ENCODE results near the gene DLG2.

DNA sequence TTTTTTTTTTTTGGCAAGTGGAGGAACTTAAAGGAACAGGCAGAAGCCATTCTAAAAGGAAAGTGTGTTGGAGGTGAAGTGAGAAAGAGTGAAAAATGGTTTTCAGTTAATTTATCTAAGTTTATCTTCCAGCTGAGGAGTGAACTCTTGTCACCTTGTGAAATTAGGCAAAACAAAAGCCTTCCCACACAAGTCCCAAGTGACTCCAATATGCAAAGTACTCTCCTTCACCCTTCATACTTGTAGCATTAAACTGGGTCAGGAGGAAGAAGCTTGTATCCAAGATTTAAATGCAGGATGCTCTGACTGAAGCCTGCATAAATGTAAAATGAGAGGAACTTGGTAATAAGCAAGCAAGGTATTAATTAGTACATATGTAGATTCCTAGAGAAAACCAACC lies 796.8 kb downstream of the DLG2 start:
- TF ChIP-seq, protein P1, sequence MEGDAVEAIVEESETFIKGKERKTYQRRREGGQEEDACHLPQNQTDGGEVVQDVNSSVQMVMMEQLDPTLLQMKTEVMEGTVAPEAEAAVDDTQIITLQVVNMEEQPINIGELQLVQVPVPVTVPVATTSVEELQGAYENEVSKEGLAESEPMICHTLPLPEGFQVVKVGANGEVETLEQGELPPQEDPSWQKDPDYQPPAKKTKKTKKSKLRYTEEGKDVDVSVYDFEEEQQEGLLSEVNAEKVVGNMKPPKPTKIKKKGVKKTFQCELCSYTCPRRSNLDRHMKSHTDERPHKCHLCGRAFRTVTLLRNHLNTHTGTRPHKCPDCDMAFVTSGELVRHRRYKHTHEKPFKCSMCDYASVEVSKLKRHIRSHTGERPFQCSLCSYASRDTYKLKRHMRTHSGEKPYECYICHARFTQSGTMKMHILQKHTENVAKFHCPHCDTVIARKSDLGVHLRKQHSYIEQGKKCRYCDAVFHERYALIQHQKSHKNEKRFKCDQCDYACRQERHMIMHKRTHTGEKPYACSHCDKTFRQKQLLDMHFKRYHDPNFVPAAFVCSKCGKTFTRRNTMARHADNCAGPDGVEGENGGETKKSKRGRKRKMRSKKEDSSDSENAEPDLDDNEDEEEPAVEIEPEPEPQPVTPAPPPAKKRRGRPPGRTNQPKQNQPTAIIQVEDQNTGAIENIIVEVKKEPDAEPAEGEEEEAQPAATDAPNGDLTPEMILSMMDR (IDR thresholded peaks at IDR 0.05), result no peak
- no peak for TF ChIP-seq POLR2A (IDR thresholded peaks at IDR 0.05)
